Thyroid gland (tissue), 4 donors: ENCODE data around the gene CX3CL1. TPM values are rescaled to one million over a fixed set of nuclear protein-coding genes. Genes with fewer than 3 reads are reported as not detected.
A peak's percentile ranks its signal among the peaks of the same experiment; 100 is the strongest.

Experiments
- DNase-seq, 2 donors: peaks; one replicate each; pipeline ENCODE4 v3.0.0-alpha.2; 2019
- H3K27ac ChIP-seq, 3 donors: fragments of 200-600 bp; sonication (generic); 1 replicate in 2 of 3; 2 replicates in 1 of 3; pipeline ENCODE4 v1.5.1; 2016 to 2019; ENCODE audit warnings: mild to moderate bottlenecking in 1 of 3, moderate library complexity in 1 of 3
- H3K27me3 ChIP-seq: fragments of 200-600 bp; sonication (generic); one replicate; pipeline ENCODE4 v1.5.1; 2019
- H3K36me3 ChIP-seq, 2 donors: fragments of 200-600 bp; sonication (generic); one replicate each; pipeline ENCODE4 v1.5.1; 2016 to 2019
- H3K4me1 ChIP-seq, 2 donors: fragments of 200-600 bp; sonication (generic); one replicate each; pipeline ENCODE4 v1.5.1; 2017 to 2019
- H3K4me3 ChIP-seq, 3 donors: fragments of 200-600 bp; sonication (generic); replicated peaks in 1 of 3; 1 replicate in 2 of 3; 2 replicates in 1 of 3; pipeline ENCODE4 v1.5.1; 2016; ENCODE audit warnings: mild to moderate bottlenecking in 1 of 3
- H3K9me3 ChIP-seq: fragments of 200-600 bp; sonication (generic); one replicate; pipeline ENCODE4 v1.5.1; 2017
- POLR2A ChIP-seq, 2 donors: fragments of 450-650 bp; IDR thresholded peaks; one replicate each; pipeline ENCODE4 v1.6.1; 2017; ENCODE audit warnings: antibody characterized with exemption in 2 of 2, mild to moderate bottlenecking in 2 of 2, moderate library complexity in 1 of 2
- WGBS, 2 donors: methylation state at CpG; one replicate each; pipeline ENCODE4 v1.1.5; 2017; 5-methylcytosine and 5-hydroxymethylcytosine counted together
- intact Hi-C: fragments of 100-400 bp; cut with DNase I; formaldehyde crosslinking; loops from one replicate; pipeline ENCODE4 v1.15.1; 2023
- total RNA-seq, 4 donors: library from RNA; depleted of rRNA; stranded (reverse); fragments of >200 nt; gene quantifications; one replicate each; pipeline ENCODE4 v1.2.3, GENCODE V29; 2016
- TF ChIP-seq, protein P1 (sequence below), 6 experiments: fragments of 200-600 bp in 3 of 6; fragments of 450-650 bp in 3 of 6; sonication (generic) in 3 of 6; IDR thresholded peaks; one replicate each; pipeline ENCODE4 v1.5.1; 2016 to 2019; ENCODE audit warnings: antibody characterized with exemption in 6 of 6, mild to moderate bottlenecking in 2 of 6, inconsistent platforms in 1 of 6, moderate library complexity in 1 of 6

The CX3CL1 gene
- total RNA-seq, 4 donors from 2014 or later: 3.3 to 12.6 (median 10.9) TPM

DNA sequence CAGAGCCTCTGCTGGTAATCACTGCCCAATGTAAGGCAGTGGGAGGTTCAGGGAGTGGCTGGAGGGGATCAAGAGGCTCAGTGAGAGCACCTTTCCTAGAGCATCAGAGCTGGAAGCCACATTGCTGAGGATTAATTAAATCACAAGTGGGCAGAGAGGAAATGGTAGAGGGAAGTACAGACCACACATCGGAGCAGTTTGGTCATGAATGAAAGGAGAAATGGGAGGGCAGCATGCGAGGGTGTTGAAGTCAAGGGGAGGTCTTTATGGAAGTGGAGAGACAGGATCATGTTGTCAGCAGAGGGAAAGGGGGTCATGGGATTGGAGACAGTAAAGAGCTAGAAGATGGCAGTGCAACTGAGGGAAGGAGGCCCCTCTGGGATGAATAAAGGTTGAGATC, 34.6 kb downstream of the CX3CL1 start:
- Histone ChIP-seq H3K9me3 (no peaks in the 10 kb centered on the region), H3K4me3 (no peak overlapping the region), H3K36me3 (no peaks in the 10 kb centered on the region), H3K27ac (no peak overlapping the region), H3K27me3 (no peaks in the 10 kb centered on the region), H3K4me1 (no peaks in the 10 kb centered on the region)
- TF ChIP-seq POLR2A (IDR thresholded peaks at IDR 0.05): no peak
- TF ChIP-seq, protein P1, sequence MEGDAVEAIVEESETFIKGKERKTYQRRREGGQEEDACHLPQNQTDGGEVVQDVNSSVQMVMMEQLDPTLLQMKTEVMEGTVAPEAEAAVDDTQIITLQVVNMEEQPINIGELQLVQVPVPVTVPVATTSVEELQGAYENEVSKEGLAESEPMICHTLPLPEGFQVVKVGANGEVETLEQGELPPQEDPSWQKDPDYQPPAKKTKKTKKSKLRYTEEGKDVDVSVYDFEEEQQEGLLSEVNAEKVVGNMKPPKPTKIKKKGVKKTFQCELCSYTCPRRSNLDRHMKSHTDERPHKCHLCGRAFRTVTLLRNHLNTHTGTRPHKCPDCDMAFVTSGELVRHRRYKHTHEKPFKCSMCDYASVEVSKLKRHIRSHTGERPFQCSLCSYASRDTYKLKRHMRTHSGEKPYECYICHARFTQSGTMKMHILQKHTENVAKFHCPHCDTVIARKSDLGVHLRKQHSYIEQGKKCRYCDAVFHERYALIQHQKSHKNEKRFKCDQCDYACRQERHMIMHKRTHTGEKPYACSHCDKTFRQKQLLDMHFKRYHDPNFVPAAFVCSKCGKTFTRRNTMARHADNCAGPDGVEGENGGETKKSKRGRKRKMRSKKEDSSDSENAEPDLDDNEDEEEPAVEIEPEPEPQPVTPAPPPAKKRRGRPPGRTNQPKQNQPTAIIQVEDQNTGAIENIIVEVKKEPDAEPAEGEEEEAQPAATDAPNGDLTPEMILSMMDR (IDR thresholded peaks at IDR 0.05): no peak
- intact Hi-C loops: no loop called here
- 74 to 82% methylated on average over 2 of the region's 2 CpGs for WGBS, 2 donors
- no peak for DNase-seq

DNA sequence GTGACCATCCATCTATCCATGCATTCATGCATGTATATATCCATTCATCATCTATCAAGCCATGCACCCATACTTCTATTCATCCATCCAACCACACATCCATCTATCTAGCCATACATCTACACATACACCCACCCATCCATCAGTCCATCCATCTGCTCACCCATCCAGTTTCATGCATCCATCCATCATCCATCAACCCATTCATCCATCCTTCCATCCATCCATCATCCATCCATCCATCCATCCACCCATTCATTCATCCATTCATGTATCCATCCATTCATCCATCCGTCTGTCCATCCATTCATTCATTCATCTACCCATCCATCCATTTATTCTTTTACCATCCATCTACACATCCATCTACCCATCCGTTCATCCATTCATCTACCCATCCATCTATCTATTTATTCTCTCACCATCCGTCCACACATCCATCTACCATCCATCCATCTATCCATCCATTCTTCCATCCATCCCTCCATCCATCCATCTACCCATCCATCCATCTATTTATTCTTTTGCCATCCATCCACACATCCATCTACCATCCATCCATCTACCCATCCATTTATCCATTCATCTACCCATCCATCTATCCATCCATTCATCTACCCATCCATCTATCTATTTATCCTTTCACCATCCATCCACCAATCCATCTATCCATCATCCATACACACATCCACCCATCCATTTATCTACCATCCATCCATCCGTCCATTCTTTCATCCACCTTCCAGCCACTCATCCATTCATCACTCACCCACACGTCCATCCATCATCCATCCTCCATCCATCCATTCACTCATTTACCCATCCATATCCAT, 35.4 kb downstream of the CX3CL1 start:
- WGBS, 2 donors: 90 to 93% methylated on average over 5 of the region's 5 CpGs
- TF ChIP-seq, protein P1 (IDR thresholded peaks at IDR 0.05): no peak
- no peak for TF ChIP-seq POLR2A (IDR thresholded peaks at IDR 0.05)

DNA sequence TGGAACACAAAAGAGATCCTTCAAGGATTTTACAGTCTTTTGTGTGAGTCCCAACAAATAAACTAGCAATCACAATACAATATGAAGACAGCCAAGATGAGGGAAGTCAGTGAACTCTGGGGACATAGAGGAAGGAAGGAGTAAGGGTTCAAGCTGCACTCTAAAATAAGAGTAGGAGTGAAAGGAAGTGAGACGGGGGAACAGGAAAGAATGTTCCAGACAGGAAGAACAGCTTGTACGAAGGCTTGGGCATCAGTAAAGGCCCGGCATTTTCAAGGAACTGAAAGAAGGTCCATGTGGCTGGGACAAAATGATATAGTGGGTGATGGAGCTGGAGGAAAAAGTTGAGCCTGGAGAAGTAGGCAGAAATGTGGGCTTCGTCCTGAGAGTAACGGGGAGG, 36.8 kb downstream of the CX3CL1 start:
- no peaks in the 10 kb centered on the region for H3K36me3 ChIP-seq
- H3K27me3 ChIP-seq: no peaks in the 10 kb centered on the region
- H3K4me3 ChIP-seq: no peak overlapping the region
- intact Hi-C loops: no loop called here
- TF ChIP-seq, protein P1 (IDR thresholded peaks at IDR 0.05): no peak
- no peak for TF ChIP-seq POLR2A (IDR thresholded peaks at IDR 0.05)
- H3K27ac ChIP-seq: peak overlapping the region in 1 of 3 donors; percentile 63
- 74 to 80% methylated on average over 5 of the region's 5 CpGs for WGBS, 2 donors
- no peak for DNase-seq
- H3K4me1 ChIP-seq: no peaks in the 10 kb centered on the region
- no peaks in the 10 kb centered on the region for H3K9me3 ChIP-seq

More for the DNA sequence above, 35.4 kb downstream of the CX3CL1 start:
- H3K4me1 ChIP-seq: no peaks in the 10 kb centered on the region
- no peak overlapping the region for H3K27ac ChIP-seq
- H3K9me3 ChIP-seq: no peaks in the 10 kb centered on the region
- no peak overlapping the region for H3K4me3 ChIP-seq
- no peaks in the 10 kb centered on the region for H3K27me3 ChIP-seq
- intact Hi-C loops: no loop called here
- H3K36me3 ChIP-seq: no peaks in the 10 kb centered on the region
- no peak for DNase-seq

DNA sequence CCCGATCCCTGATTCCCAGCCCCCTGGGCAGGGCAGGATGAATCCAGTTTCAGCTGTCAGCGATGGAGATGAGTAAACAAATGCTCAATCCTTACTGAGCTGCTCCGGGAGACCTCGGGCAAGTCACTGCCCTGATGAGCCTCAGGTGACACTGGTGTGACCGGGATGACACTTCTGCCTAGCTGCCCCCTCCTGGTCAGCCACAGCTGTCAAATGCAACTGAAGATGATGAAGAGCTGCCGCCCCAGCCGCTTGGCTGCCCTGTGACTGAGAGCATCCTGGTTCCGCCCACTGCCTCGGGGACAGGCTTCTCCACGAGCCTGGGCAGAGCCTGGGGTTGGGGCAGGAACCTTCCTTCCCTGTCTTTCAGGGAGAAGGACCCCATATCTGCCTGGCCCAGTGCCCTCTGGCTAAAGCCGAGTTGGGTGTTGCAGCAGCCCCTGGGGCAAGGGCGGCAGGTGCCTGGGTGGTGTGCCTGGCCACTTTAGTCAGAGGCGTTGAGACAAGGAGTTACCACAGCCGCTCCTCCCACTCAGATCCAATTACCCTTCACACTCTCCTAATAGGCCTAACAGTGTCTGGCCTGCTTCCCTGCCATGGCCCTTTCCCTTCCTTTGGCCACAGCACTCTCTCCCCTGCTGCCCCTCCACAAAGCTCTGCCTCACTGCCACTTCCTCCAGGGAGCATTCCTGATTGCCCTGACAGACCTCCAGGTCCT, 37.7 kb downstream of the CX3CL1 start:
- intact Hi-C loops: loop anchor here (5.0 to 10.0 kb wide), 2 partner anchors 33 to 325 kb away; no protein-coding TSS in a partner anchor
- Histone ChIP-seq H3K27me3 (no peaks in the 10 kb centered on the region), H3K27ac (peak overlapping the region in 2 of 3 donors; percentile 63 to 68), H3K4me3 (no peak overlapping the region), H3K9me3 (no peaks in the 10 kb centered on the region), H3K36me3 (no peaks in the 10 kb centered on the region), H3K4me1 (no peaks in the 10 kb centered on the region)
- TF ChIP-seq, protein P1 (IDR thresholded peaks at IDR 0.05): no peak
- no peak for TF ChIP-seq POLR2A (IDR thresholded peaks at IDR 0.05)
- no peak for DNase-seq
- WGBS, 2 donors: 58 to 67% methylated on average over 9 to 13 of the region's 14 CpGs
